ENCODE results near the gene CCDC146. TPM values are rescaled to one million over a fixed set of nuclear protein-coding genes. Genes with fewer than 3 reads are reported as not detected.

The CCDC146 gene
- total and polyA plus RNA-seq, 2 experiments from 2014 or later: 1.9 to 4.0 TPM

- Histone ChIP-seq H3K9me2 (replicated peaks; ENCODE audit: insufficient read depth) (no peaks in the 10 kb centered on the region), H3K79me2 (no peaks in the 10 kb centered on the region), H3K27ac (no peak overlapping the region), H3K4me1 (ENCODE audit: insufficient read depth) (no peaks in the 10 kb centered on the region), H3K4me3 (no peak overlapping the region), H3K36me3 (replicated peaks; ENCODE audit: insufficient read depth, low read depth) (no peaks in the 10 kb centered on the region), H4K20me1 (ENCODE audit: insufficient read depth, poor library complexity, severe bottlenecking) (no peaks in the 10 kb centered on the region), H2AFZ (no peak overlapping the region), H3K9me3 (ENCODE audit: low read depth) (no peaks in the 10 kb centered on the region), H3K27me3 (no peaks in the 10 kb centered on the region), H3K4me2 (peak overlapping the region; percentile 42)
- no peak for DNase-seq (ENCODE audit: low spot score)
- TF ChIP-seq EZH2phosphoT487 (IDR thresholded peaks at IDR 0.05; ENCODE audit: low read depth, severe bottlenecking, unreplicated experiment): no peak
- 83% methylated on average over 2 of the region's 2 CpGs for WGBS (ENCODE audit: low lambda C conversion rate, missing lambda C conversion rate)
Measured at GRCh38 chr7:77242068-77242467, 119.7 kb downstream of the CCDC146 start.

GRCh38 chr7:77242554-77242953 lies 120.1 kb downstream of the CCDC146 start:
- Histone ChIP-seq H3K4me1 (ENCODE audit: insufficient read depth) (no peaks in the 10 kb centered on the region), H3K27ac (no peak overlapping the region), H4K20me1 (ENCODE audit: insufficient read depth, poor library complexity, severe bottlenecking) (no peaks in the 10 kb centered on the region), H3K27me3 (no peaks in the 10 kb centered on the region), H3K36me3 (replicated peaks; ENCODE audit: insufficient read depth, low read depth) (no peaks in the 10 kb centered on the region), H3K79me2 (no peaks in the 10 kb centered on the region), H2AFZ (no peak overlapping the region), H3K4me2 (peak overlapping the region; percentile 42), H3K9me3 (ENCODE audit: low read depth) (no peaks in the 10 kb centered on the region), H3K4me3 (no peak overlapping the region), H3K9me2 (replicated peaks; ENCODE audit: insufficient read depth) (no peaks in the 10 kb centered on the region)
- TF ChIP-seq EZH2 (IDR thresholded peaks at IDR 0.05; ENCODE audit: borderline replicate concordance) (no peak), CTCF (IDR thresholded peaks at IDR 0.05; ENCODE audit: poor library complexity) (no peak), EZH2phosphoT487 (IDR thresholded peaks at IDR 0.05; ENCODE audit: low read depth, severe bottlenecking, unreplicated experiment) (no peak)
- DNase-seq (ENCODE audit: low spot score): no peak
- 25% methylated on average over 2 of the region's 2 CpGs for WGBS (ENCODE audit: low lambda C conversion rate, missing lambda C conversion rate)

GRCh38 chr7:77244222-77244934 lies 122.0 kb downstream of the CCDC146 start:
- DNase-seq (ENCODE audit: low spot score): no peak
- no peaks in the 10 kb centered on the region for H3K9me3 ChIP-seq (ENCODE audit: low read depth)
- no peaks in the 10 kb centered on the region for H3K4me1 ChIP-seq (ENCODE audit: insufficient read depth)
- TF ChIP-seq CTCF (IDR thresholded peaks at IDR 0.05; ENCODE audit: poor library complexity): no peak
- TF ChIP-seq EZH2 (IDR thresholded peaks at IDR 0.05; ENCODE audit: borderline replicate concordance): no peak
- no peak for TF ChIP-seq EZH2phosphoT487 (IDR thresholded peaks at IDR 0.05; ENCODE audit: low read depth, severe bottlenecking, unreplicated experiment)
- no peak overlapping the region for H2AFZ ChIP-seq
- no peaks in the 10 kb centered on the region for H3K36me3 ChIP-seq (replicated peaks; ENCODE audit: insufficient read depth, low read depth)
- WGBS (ENCODE audit: low lambda C conversion rate, missing lambda C conversion rate): 92% methylated on average over 6 of the region's 6 CpGs
- no peaks in the 10 kb centered on the region for H3K79me2 ChIP-seq
- H3K4me3 ChIP-seq: no peak overlapping the region
- H3K27ac ChIP-seq: no peak overlapping the region
- no peaks in the 10 kb centered on the region for H3K9me2 ChIP-seq (replicated peaks; ENCODE audit: insufficient read depth)
- no peaks in the 10 kb centered on the region for H4K20me1 ChIP-seq (ENCODE audit: insufficient read depth, poor library complexity, severe bottlenecking)
- no peak overlapping the region for H3K4me2 ChIP-seq
- H3K27me3 ChIP-seq: no peaks in the 10 kb centered on the region

- no peaks in the 10 kb centered on the region for H4K20me1 ChIP-seq (ENCODE audit: insufficient read depth, poor library complexity, severe bottlenecking)
- no peak overlapping the region for H3K4me2 ChIP-seq
- no peak overlapping the region for H3K4me3 ChIP-seq
- no peaks in the 10 kb centered on the region for H3K79me2 ChIP-seq
- H3K9me2 ChIP-seq (replicated peaks; ENCODE audit: insufficient read depth): no peaks in the 10 kb centered on the region
- H2AFZ ChIP-seq: no peak overlapping the region
- H3K9me3 ChIP-seq (ENCODE audit: low read depth): no peaks in the 10 kb centered on the region
- WGBS (ENCODE audit: low lambda C conversion rate, missing lambda C conversion rate): 81% methylated on average over 7 of the region's 7 CpGs
- no peak overlapping the region for H3K27ac ChIP-seq
- TF ChIP-seq EZH2 (IDR thresholded peaks at IDR 0.05; ENCODE audit: borderline replicate concordance) (no peak), CTCF (IDR thresholded peaks at IDR 0.05; ENCODE audit: poor library complexity) (no peak), EZH2phosphoT487 (IDR thresholded peaks at IDR 0.05; ENCODE audit: low read depth, severe bottlenecking, unreplicated experiment) (no peak)
- no peak for DNase-seq (ENCODE audit: low spot score)
- H3K4me1 ChIP-seq (ENCODE audit: insufficient read depth): no peaks in the 10 kb centered on the region
- H3K36me3 ChIP-seq (replicated peaks; ENCODE audit: insufficient read depth, low read depth): no peaks in the 10 kb centered on the region
- H3K27me3 ChIP-seq: no peaks in the 10 kb centered on the region
Measured at GRCh38 chr7:77245015-77245755, 122.8 kb downstream of the CCDC146 start.
